HepG2 (cell line): ENCODE measurements around the gene TTC31. TPM values are rescaled to one million over a fixed set of nuclear protein-coding genes. Genes with fewer than 3 reads are reported as not detected.

Experiments
- GFI1 ChIP-seq: sonication (generic); formaldehyde crosslinking; IDR thresholded peaks from 2 replicates; pipeline ENCODE4 v1.5.0; 2020; ENCODE audit warnings: missing genetic modification reagents, mild to moderate bottlenecking, borderline replicate concordance
- HINFP ChIP-seq: sonication (generic); formaldehyde crosslinking; IDR thresholded peaks from 2 replicates; pipeline ENCODE4 v1.4.0; 2020; ENCODE audit warnings: low read depth, mild to moderate bottlenecking, missing genetic modification reagents
- KDM1A ChIP-seq: IDR thresholded peaks from 2 replicates; pipeline ENCODE4 v1.6.1; 2016; ENCODE audit warnings: missing compliant biosample characterization
- PRDM10 ChIP-seq: sonication (generic); formaldehyde crosslinking; IDR thresholded peaks from 2 replicates; pipeline ENCODE4 v1.4.0; 2020; ENCODE audit warnings: low read depth, missing genetic modification reagents
- ZBTB39 ChIP-seq: sonication (generic); formaldehyde crosslinking; IDR thresholded peaks from 2 replicates; pipeline ENCODE4 v1.5.0; 2020; ENCODE audit warnings: missing genetic modification reagents
- ZFP1 ChIP-seq: IDR thresholded peaks from 2 replicates; pipeline ENCODE4 v1.6.1; 2016
- ZNF362 ChIP-seq: sonication (generic); formaldehyde crosslinking; IDR thresholded peaks from 2 replicates; pipeline ENCODE4 v1.4.0; 2020; ENCODE audit warnings: missing genetic modification reagents, mild to moderate bottlenecking, borderline replicate concordance
- polyA plus RNA-seq, 8 experiments: library from polyadenylated mRNA; depleted of rRNA in 3 of 8; stranded (reverse) in 7 of 8; unstranded in 1 of 8; fragments of >200 nt; fragmentation: Illumina TruSeq in 4 of 8; extraction: Trizol in 4 of 8; gene quantifications; 2 replicates each; pipeline versions ENCODE4 v1.2.1 to v1.2.3, GENCODE V29; 2011 to 2016; ENCODE audit warnings: low read depth in 4 of 8, missing spikeins in 1 of 8, mixed read lengths in 1 of 8; ENCODE audit not compliant: insufficient read depth in 1 of 8
- total RNA-seq, 5 experiments: library from RNA; depleted of rRNA; stranded (reverse); fragments of >200 nt; fragmentation: Illumina TruSeq; extraction: Trizol; gene quantifications; 2 replicates each; pipeline ENCODE4 v1.2.3, GENCODE V29; 2016; ENCODE audit warnings: low read depth in 1 of 5
- TF ChIP-seq, protein P1 (sequence below): sonication (generic); formaldehyde crosslinking; IDR thresholded peaks from 2 replicates; pipeline ENCODE4 v1.9.0; 2021; ENCODE audit warnings: mild to moderate bottlenecking, missing genetic modification reagents
- TF ChIP-seq, protein P2 (sequence below): sonication (generic); formaldehyde crosslinking; IDR thresholded peaks from 2 replicates; pipeline ENCODE4 v1.9.0; 2022; ENCODE audit warnings: low read depth, missing genetic modification reagents

Gene TTC31
- total and polyA plus RNA-seq, 2 of the 13 experiments (the other 11 are each of a cell fraction or from before 2014, with no cell fraction given) = 28.3 to 39.5 TPM

GRCh38 chr2:74442483-74443297, 40.2 kb upstream of the TTC31 start (continued):
- TF ChIP-seq ZBTB39 (CRISPR knock-in tag) (0 out of 2 replicates have a peak, but pooled peaks have one; percentile 56), PRDM10 (CRISPR knock-in tag) (0 out of 2 replicates have a peak, but pooled peaks have one; percentile 9), ZNF362 (CRISPR knock-in tag) (peak; percentile 40; the same call in 1 of the 2 replicates), HINFP (CRISPR knock-in tag) (peak; percentile 8; the same call in 1 of the 2 replicates), GFI1 (peak; percentile 24; the same call in 1 of the 2 replicates), ZFP1 (CRISPR knock-in tag) (0 out of 2 replicates have a peak, but pooled peaks have one; percentile 6), KDM1A (peak; percentile 77)
- TF ChIP-seq, protein P1, sequence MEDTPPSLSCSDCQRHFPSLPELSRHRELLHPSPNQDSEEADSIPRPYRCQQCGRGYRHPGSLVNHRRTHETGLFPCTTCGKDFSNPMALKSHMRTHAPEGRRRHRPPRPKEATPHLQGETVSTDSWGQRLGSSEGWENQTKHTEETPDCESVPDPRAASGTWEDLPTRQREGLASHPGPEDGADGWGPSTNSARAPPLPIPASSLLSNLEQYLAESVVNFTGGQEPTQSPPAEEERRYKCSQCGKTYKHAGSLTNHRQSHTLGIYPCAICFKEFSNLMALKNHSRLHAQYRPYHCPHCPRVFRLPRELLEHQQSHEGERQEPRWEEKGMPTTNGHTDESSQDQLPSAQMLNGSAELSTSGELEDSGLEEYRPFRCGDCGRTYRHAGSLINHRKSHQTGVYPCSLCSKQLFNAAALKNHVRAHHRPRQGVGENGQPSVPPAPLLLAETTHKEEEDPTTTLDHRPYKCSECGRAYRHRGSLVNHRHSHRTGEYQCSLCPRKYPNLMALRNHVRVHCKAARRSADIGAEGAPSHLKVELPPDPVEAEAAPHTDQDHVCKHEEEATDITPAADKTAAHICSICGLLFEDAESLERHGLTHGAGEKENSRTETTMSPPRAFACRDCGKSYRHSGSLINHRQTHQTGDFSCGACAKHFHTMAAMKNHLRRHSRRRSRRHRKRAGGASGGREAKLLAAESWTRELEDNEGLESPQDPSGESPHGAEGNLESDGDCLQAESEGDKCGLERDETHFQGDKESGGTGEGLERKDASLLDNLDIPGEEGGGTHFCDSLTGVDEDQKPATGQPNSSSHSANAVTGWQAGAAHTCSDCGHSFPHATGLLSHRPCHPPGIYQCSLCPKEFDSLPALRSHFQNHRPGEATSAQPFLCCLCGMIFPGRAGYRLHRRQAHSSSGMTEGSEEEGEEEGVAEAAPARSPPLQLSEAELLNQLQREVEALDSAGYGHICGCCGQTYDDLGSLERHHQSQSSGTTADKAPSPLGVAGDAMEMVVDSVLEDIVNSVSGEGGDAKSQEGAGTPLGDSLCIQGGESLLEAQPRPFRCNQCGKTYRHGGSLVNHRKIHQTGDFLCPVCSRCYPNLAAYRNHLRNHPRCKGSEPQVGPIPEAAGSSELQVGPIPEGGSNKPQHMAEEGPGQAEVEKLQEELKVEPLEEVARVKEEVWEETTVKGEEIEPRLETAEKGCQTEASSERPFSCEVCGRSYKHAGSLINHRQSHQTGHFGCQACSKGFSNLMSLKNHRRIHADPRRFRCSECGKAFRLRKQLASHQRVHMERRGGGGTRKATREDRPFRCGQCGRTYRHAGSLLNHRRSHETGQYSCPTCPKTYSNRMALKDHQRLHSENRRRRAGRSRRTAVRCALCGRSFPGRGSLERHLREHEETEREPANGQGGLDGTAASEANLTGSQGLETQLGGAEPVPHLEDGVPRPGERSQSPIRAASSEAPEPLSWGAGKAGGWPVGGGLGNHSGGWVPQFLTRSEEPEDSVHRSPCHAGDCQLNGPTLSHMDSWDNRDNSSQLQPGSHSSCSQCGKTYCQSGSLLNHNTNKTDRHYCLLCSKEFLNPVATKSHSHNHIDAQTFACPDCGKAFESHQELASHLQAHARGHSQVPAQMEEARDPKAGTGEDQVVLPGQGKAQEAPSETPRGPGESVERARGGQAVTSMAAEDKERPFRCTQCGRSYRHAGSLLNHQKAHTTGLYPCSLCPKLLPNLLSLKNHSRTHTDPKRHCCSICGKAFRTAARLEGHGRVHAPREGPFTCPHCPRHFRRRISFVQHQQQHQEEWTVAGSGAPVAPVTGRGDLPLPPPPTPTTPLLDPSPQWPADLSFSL (CRISPR knock-in tag) = peak; percentile 71; the same call in 1 of the 2 replicates
- TF ChIP-seq, protein P2, sequence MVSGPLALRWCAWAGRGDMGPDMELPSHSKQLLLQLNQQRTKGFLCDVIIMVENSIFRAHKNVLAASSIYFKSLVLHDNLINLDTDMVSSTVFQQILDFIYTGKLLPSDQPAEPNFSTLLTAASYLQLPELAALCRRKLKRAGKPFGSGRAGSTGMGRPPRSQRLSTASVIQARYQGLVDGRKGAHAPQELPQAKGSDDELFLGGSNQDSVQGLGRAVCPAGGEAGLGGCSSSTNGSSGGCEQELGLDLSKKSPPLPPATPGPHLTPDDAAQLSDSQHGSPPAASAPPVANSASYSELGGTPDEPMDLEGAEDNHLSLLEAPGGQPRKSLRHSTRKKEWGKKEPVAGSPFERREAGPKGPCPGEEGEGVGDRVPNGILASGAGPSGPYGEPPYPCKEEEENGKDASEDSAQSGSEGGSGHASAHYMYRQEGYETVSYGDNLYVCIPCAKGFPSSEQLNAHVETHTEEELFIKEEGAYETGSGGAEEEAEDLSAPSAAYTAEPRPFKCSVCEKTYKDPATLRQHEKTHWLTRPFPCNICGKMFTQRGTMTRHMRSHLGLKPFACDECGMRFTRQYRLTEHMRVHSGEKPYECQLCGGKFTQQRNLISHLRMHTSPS (CRISPR knock-in tag) = peak; percentile 30; the same call in 1 of the 2 replicates
